ENCODE measurements around the gene CENATAC.
"Not testable (repeated sequence)": the region's sequence is repeated elsewhere in the genome, so short reads cannot be mapped to it uniquely, and the experiment has no call there.

CENATAC gene

GRCh38 chr11:118975771-118976709, 21.9 kb upstream of the CENATAC start:
- Mint-ChIP-seq H3K9me3 (no peaks in the 10 kb centered on the region), H3K4me1 (ENCODE audit: low read depth) (no peaks in the 10 kb centered on the region), H3K27ac (no peak overlapping the region), H3K36me3 (ENCODE audit: low read depth) (no peaks in the 10 kb centered on the region), H3K27me3 (ENCODE audit: low read depth) (peaks cover 15% of the 10 kb centered on the region), H3K4me3 (no peak overlapping the region)
- no peak for DNase-seq (ENCODE audit: low spot score)

DNA sequence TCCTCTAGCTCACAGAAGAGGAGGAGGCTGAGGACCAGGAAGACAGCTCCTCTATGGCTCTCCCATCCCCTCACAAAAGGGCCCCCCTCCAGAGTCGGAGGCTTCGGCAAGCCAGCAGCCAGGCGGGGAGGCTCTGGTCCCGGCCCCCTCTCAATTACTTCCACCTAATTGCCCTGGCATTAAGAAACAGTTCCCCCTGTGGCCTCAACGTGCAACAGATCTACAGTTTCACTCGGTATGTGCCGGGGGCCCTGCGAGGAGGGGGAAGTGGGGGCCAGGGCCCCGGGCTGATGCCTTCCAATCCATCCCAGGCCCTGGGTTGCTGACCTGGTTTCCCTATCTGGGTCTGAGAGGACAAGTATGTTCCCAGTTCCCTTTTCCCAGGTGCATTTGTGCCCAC, 18.5 kb upstream of the CENATAC start:
- Mint-ChIP-seq H3K36me3 (ENCODE audit: low read depth) (no peaks in the 10 kb centered on the region), H3K9me3 (no peaks in the 10 kb centered on the region), H3K27ac (no peak overlapping the region), H3K4me3 (no peak overlapping the region), H3K4me1 (ENCODE audit: low read depth) (no peaks in the 10 kb centered on the region), H3K27me3 (ENCODE audit: low read depth) (peaks cover 14% of the 10 kb centered on the region)
- DNase-seq (ENCODE audit: low spot score): no peak

DNA sequence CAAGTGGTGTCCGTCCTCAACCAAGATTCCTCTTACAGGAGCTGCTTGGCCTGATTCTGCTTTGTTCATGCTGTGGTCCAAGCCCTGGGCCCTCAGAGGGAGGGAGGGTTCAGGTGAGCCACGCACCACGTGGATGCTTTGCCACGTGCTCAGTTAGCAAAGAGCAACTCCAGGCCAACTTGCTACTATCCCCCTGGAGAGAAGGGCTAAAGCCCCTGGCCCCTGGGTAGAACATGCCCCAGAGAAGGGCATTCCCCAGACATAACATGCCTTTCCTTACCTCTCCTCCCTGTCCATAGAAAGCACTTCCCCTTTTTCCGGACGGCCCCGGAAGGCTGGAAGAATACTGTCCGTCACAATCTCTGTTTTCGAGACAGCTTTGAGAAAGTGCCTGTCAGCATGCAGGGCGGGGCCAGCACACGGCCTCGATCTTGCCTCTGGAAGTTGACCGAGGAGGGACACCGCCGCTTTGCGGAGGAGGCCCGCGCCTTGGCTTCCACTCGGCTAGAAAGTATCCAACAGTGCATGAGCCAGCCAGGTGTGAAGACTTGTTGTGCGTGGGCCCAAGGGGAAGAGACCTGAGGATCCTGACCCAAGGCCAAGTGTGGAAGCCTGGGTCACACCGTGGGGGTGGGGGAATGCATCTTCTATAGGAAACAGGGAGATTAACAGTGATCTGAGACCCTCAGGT, 17.6 kb upstream of the CENATAC start:
- H3K27me3 Mint-ChIP-seq (ENCODE audit: low read depth): peaks cover 6% of the 10 kb centered on the region
- DNase-seq (ENCODE audit: low spot score): no peak
- no peaks in the 10 kb centered on the region for H3K36me3 Mint-ChIP-seq (ENCODE audit: low read depth)
- H3K4me3 Mint-ChIP-seq: no peak overlapping the region
- H3K4me1 Mint-ChIP-seq (ENCODE audit: low read depth): no peaks in the 10 kb centered on the region
- H3K27ac Mint-ChIP-seq: no peak overlapping the region
- H3K9me3 Mint-ChIP-seq: no peaks in the 10 kb centered on the region

- H3K4me3 Mint-ChIP-seq; H3K27ac Mint-ChIP-seq; H3K4me1 Mint-ChIP-seq (ENCODE audit: low read depth); H3K27me3 Mint-ChIP-seq (ENCODE audit: low read depth); H3K9me3 Mint-ChIP-seq; H3K36me3 Mint-ChIP-seq (ENCODE audit: low read depth); DNase-seq (ENCODE audit: low spot score): not testable (repeated sequence)
These were observed 13.6 kb upstream of the CENATAC start for GRCh38 chr11:118984337-118984736.

DNA sequence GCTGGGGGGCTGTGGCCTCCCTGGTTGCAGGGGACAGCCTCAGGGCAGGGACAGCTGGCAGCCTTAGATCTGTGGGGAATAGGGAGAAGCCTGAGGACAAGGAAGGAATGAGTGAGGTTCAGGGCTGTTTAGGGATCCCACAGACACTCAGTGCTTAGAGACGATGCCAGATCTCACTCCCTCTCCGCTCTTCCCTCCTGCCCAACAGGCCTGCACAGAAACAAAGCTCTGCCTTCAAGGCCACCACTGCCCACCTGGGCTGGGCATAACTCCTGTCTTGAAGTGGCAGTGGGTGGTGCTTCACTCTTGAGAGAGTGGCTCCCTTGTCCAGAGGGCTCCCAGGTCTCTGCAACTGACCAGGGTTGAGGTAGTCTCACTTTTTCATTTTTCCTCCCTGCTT, 13.1 kb upstream of the CENATAC start:
- DNase-seq (ENCODE audit: low spot score): no peak
- no peak overlapping the region for H3K4me3 Mint-ChIP-seq
- H3K27ac Mint-ChIP-seq: no peak overlapping the region
- H3K27me3 Mint-ChIP-seq (ENCODE audit: low read depth): no peaks in the 10 kb centered on the region
- no peaks in the 10 kb centered on the region for H3K9me3 Mint-ChIP-seq
- no peaks in the 10 kb centered on the region for H3K36me3 Mint-ChIP-seq (ENCODE audit: low read depth)
- peaks cover 2% of the 10 kb centered on the region for H3K4me1 Mint-ChIP-seq (ENCODE audit: low read depth)

DNA sequence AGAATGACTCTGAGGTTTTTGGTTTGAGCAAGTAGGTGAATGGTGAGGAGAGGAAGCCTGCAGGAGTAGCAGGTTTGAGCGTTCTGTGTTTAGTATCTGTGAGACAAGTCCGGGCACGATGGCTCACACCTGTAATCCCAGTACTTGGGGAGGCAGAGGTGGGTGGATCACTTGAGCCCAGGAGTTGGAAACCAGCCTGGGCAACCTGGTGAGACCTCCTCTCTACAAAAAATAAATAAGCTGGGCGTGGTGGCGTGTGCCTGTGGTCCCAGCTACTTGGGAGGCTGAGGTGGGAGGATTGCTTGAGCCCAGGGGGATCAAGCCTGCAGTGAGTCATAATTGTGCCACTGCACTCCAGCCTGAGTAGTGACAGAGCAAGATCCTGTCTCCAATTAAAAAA, 9.7 kb upstream of the CENATAC start:
- Mint-ChIP-seq H3K27me3 (ENCODE audit: low read depth) (no peaks in the 10 kb centered on the region), H3K36me3 (ENCODE audit: low read depth) (peaks cover 7% of the 10 kb centered on the region), H3K9me3 (no peaks in the 10 kb centered on the region), H3K4me1 (ENCODE audit: low read depth) (peaks cover 2% of the 10 kb centered on the region), H3K4me3 (no peak overlapping the region), H3K27ac (no peak overlapping the region)
- no peak for DNase-seq (ENCODE audit: low spot score)

- not testable (repeated sequence) for H3K27me3 Mint-ChIP-seq (ENCODE audit: low read depth); DNase-seq (ENCODE audit: low spot score); H3K27ac Mint-ChIP-seq
These were observed 6.4 kb upstream of the CENATAC start for GRCh38 chr11:118991486-118992038.

DNA sequence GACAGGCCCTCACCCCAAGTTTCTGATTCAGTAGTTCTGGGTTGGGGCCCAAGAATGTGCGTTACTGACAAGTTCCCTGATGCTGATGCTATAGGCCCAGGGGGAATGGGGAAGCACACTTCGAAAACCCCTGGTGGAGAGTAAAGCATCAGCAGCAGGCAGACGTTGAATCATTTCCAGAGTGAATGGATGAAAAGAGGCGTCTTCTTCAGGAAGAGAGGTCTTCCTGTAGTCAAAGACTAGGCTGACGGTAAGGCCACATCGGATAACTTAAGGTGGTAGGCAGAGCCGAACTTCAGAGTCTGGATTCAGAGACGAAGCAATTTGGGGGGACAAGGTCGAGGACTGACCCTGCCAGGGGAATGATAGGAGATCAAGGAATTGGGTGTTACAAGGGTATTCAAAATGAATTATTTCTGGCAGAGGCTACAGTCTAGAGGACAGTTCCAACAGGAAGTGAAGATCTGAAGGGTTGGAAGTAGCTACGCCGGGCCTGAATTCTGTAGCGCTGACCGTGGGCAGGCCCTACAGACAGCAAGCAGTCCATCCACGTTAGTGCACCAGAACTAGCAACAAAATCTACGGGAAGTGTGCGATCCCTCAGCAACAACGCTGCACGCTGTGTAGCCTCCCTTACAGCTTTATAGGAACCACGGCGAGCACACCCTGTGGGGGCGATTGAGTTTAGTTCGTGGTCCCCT, 862 bp upstream of the CENATAC start:
- Mint-ChIP-seq H3K4me1 (ENCODE audit: low read depth) (peaks cover 25% of the 10 kb centered on the region), H3K27me3 (ENCODE audit: low read depth) (no peaks in the 10 kb centered on the region), H3K27ac (peak overlapping the region; percentile 97), H3K36me3 (ENCODE audit: low read depth) (peaks cover 38% of the 10 kb centered on the region), H3K4me3 (peak overlapping the region; percentile 97), H3K9me3 (no peaks in the 10 kb centered on the region)
- peak; percentile 33 for DNase-seq (ENCODE audit: low spot score)

More at GRCh38 chr11:118991486-118992038, 6.4 kb upstream of the CENATAC start:
- not testable (repeated sequence) for H3K4me3 Mint-ChIP-seq; H3K4me1 Mint-ChIP-seq (ENCODE audit: low read depth); H3K9me3 Mint-ChIP-seq
- peaks cover 17% of the 10 kb centered on the region for H3K36me3 Mint-ChIP-seq (ENCODE audit: low read depth)

- Mint-ChIP-seq H3K27me3 (ENCODE audit: low read depth) (no peaks in the 10 kb centered on the region), H3K9me3 (no peaks in the 10 kb centered on the region), H3K4me3 (peak overlapping the region; percentile 97), H3K4me1 (ENCODE audit: low read depth) (peaks cover 25% of the 10 kb centered on the region), H3K27ac (peak overlapping the region; percentile 97), H3K36me3 (ENCODE audit: low read depth) (peaks cover 46% of the 10 kb centered on the region)
- no peak for DNase-seq (ENCODE audit: low spot score)
These were observed 415 bp downstream of the CENATAC start for GRCh38 chr11:118998388-118998717.

GRCh38 chr11:118998822-118999221, 884 bp downstream of the CENATAC start:
- Mint-ChIP-seq H3K36me3 (ENCODE audit: low read depth) (peaks cover 46% of the 10 kb centered on the region), H3K9me3 (no peaks in the 10 kb centered on the region), H3K27ac (peak overlapping the region; percentile 97), H3K4me3 (peak overlapping the region; percentile 97), H3K27me3 (ENCODE audit: low read depth) (no peaks in the 10 kb centered on the region), H3K4me1 (ENCODE audit: low read depth) (peaks cover 25% of the 10 kb centered on the region)
- no peak for DNase-seq (ENCODE audit: low spot score)

- H3K27ac Mint-ChIP-seq: no peak overlapping the region
- no peak overlapping the region for H3K4me3 Mint-ChIP-seq
- no peaks in the 10 kb centered on the region for H3K9me3 Mint-ChIP-seq
- peaks cover 25% of the 10 kb centered on the region for H3K4me1 Mint-ChIP-seq (ENCODE audit: low read depth)
- no peaks in the 10 kb centered on the region for H3K27me3 Mint-ChIP-seq (ENCODE audit: low read depth)
- peaks cover 49% of the 10 kb centered on the region for H3K36me3 Mint-ChIP-seq (ENCODE audit: low read depth)
- DNase-seq (ENCODE audit: low spot score): no peak
These were observed 3.0 kb downstream of the CENATAC start for GRCh38 chr11:119000906-119001305.

DNA sequence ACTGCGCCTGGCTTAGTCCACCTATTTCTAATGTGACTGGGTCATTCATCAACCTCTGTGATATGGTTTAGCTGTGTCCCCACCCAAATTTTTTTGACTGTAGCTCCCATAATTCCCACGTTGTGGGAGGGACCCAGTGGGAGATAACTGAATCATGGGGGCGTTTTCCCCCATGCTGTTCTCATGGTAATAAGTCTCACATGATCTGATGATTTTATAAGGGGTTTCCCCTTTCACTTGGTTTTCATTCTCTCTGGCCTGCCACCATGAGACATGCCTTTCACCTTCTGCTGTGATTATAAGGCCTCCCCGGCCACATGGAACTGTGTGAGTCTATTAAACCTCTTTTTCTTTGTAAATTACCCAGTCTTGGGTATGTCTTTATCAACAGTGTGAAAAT, 8.7 kb downstream of the CENATAC start:
- Mint-ChIP-seq H3K27ac (no peak overlapping the region), H3K9me3 (no peaks in the 10 kb centered on the region), H3K27me3 (ENCODE audit: low read depth) (no peaks in the 10 kb centered on the region), H3K36me3 (ENCODE audit: low read depth) (peaks cover 29% of the 10 kb centered on the region), H3K4me3 (no peak overlapping the region), H3K4me1 (ENCODE audit: low read depth) (no peaks in the 10 kb centered on the region)
- no peak for DNase-seq (ENCODE audit: low spot score)

DNA sequence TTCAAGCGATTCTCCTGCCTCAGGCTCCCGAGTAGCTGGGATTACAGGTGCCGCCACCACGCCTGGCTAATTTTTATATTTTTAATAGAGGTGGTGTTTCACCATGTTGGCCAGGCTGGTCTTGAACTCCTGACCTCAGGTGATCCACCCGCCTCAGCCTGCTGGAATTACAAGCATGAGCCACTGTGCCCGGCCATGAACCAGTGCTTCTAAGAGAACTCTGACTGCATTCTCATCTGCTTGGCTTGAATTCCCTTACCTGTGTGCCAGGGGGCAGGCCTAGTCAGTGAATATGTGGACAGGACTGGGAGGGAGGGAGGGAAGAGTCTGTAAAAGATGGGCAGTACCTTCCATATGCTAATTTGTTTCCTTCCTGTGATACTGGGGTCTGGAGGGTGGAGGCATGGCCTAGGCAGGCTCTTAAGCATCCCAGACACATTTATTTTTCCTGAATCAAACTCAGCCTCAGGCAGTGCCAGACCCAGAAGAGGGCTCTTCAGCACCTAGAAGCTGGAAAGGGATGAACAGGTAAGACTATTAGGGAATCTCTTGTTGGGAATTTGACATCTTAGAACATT, 13.6 kb downstream of the CENATAC start:
- no peaks in the 10 kb centered on the region for H3K9me3 Mint-ChIP-seq
- H3K27ac Mint-ChIP-seq: no peak overlapping the region
- no peak overlapping the region for H3K4me3 Mint-ChIP-seq
- no peak for DNase-seq (ENCODE audit: low spot score)
- no peaks in the 10 kb centered on the region for H3K27me3 Mint-ChIP-seq (ENCODE audit: low read depth)
- peaks cover 16% of the 10 kb centered on the region for H3K4me1 Mint-ChIP-seq (ENCODE audit: low read depth)
- peaks cover 52% of the 10 kb centered on the region for H3K36me3 Mint-ChIP-seq (ENCODE audit: low read depth)

All from T-helper 2 cell treated with Interferon-gamma antibody and Interleukin-4, amounts not matched to agents 5 μg/mL and 100 μg/mL, for 36 hours (primary cell).